SJSA1 (cell line): ENCODE data around the gene VCX. TPM values are rescaled to one million over a fixed set of nuclear protein-coding genes. Genes with fewer than 3 reads are reported as not detected.
"Not testable (repeated sequence)": the region's sequence is repeated elsewhere in the genome, so short reads cannot be mapped to it uniquely, and the experiment has no call there.

Source experiments
- DNase-seq, 2 experiments: peaks; one replicate each; pipeline ENCODE4 v3.0.0-alpha.2; 2015 to 2020; ENCODE audit warnings: low spot score in 2 of 2, low read depth in 1 of 2
- H3K27ac ChIP-seq: fragments of 250-450 bp; sonication (Bioruptor Pico); 2 replicates; pipeline ENCODE4 v1.5.1; 2020; ENCODE audit warnings: mild to moderate bottlenecking, moderate library complexity
- H3K27me3 ChIP-seq: fragments of 250-450 bp; sonication (Bioruptor Pico); replicated peaks from 2 replicates; pipeline ENCODE4 v1.5.1; 2020; ENCODE audit warnings: mild to moderate bottlenecking, moderate library complexity
- H3K36me3 ChIP-seq: fragments of 250-450 bp; sonication (Bioruptor Pico); 2 replicates; pipeline ENCODE4 v1.5.1; 2020; ENCODE audit warnings: mild to moderate bottlenecking
- H3K4me1 ChIP-seq: fragments of 250-450 bp; sonication (Bioruptor Pico); replicated peaks from 2 replicates; pipeline ENCODE4 v1.6.1; 2021; ENCODE audit warnings: mild to moderate bottlenecking
- H3K4me3 ChIP-seq: fragments of 250-450 bp; sonication (Bioruptor Pico); 2 replicates; pipeline ENCODE4 v1.5.1; 2020; ENCODE audit warnings: mild to moderate bottlenecking
- H3K9me3 ChIP-seq: fragments of 250-450 bp; sonication (Bioruptor Pico); replicated peaks from 2 replicates; pipeline ENCODE4 v1.5.1; 2020; ENCODE audit warnings: mild to moderate bottlenecking
- total RNA-seq: library from RNA; depleted of rRNA; stranded (reverse); fragments of >200 nt; shearing (Covaris generic); gene quantifications from 2 replicates; pipeline ENCODE4 v1.2.3, GENCODE V29; 2014; rRNA removed

Gene VCX
- not detected in 2 replicates for total RNA-seq

- not testable (repeated sequence) for DNase-seq, H3K9me3 ChIP-seq, H3K27me3 ChIP-seq, H3K4me1 ChIP-seq, H3K36me3 ChIP-seq, H3K27ac ChIP-seq, H3K4me3 ChIP-seq
Observed at GRCh38 chrX:7842871-7843270, at the start of gene VCX. VCX (plus strand) TSS chrX:7843171; CDS start chrX:7843204, 33 bp downstream.

GRCh38 chrX:7798327-7798726 lies 44.6 kb upstream of the VCX start:
- Histone ChIP-seq H3K36me3 (no peaks in the 10 kb centered on the region), H3K4me3 (no peak overlapping the region), H3K27ac (no peak overlapping the region), H3K4me1 (no peaks in the 10 kb centered on the region), H3K9me3 (no peaks in the 10 kb centered on the region), H3K27me3 (no peaks in the 10 kb centered on the region)
- DNase-seq, result no peak

- no peak overlapping the region for H3K4me3 ChIP-seq
- no peaks in the 10 kb centered on the region for H3K4me1 ChIP-seq
- no peaks in the 10 kb centered on the region for H3K36me3 ChIP-seq
- H3K27ac ChIP-seq, result no peak overlapping the region
- H3K27me3 ChIP-seq, result no peaks in the 10 kb centered on the region
- H3K9me3 ChIP-seq, result no peaks in the 10 kb centered on the region
- no peak for DNase-seq
Observed at GRCh38 chrX:7801711-7802110, 41.3 kb upstream of the VCX start.

GRCh38 chrX:7815166-7815805 lies 27.7 kb upstream of the VCX start:
- no peak overlapping the region for H3K4me3 ChIP-seq

GRCh38 chrX:7828594-7828993 lies 14.4 kb upstream of the VCX start:
- no peak for DNase-seq
- Histone ChIP-seq H3K27ac (no peak overlapping the region), H3K4me1 (no peaks in the 10 kb centered on the region), H3K4me3 (no peak overlapping the region), H3K9me3 (no peaks in the 10 kb centered on the region), H3K27me3 (no peaks in the 10 kb centered on the region), H3K36me3 (no peaks in the 10 kb centered on the region)

More at GRCh38 chrX:7815166-7815805, 27.7 kb upstream of the VCX start:
- H3K9me3 ChIP-seq, result no peaks in the 10 kb centered on the region
- H3K36me3 ChIP-seq, result no peaks in the 10 kb centered on the region
- no peak for DNase-seq
- no peaks in the 10 kb centered on the region for H3K27me3 ChIP-seq
- no peak overlapping the region for H3K27ac ChIP-seq
- H3K4me1 ChIP-seq, result no peaks in the 10 kb centered on the region

GRCh38 chrX:7841084-7841805 lies 1.7 kb upstream of the VCX start:
- Histone ChIP-seq H3K4me3 (no peak overlapping the region), H3K27me3 (no peaks in the 10 kb centered on the region), H3K4me1 (no peaks in the 10 kb centered on the region), H3K27ac (no peak overlapping the region), H3K36me3 (no peaks in the 10 kb centered on the region), H3K9me3 (no peaks in the 10 kb centered on the region)
- DNase-seq, result no peak

GRCh38 chrX:7852166-7852565 lies 9.2 kb downstream of the VCX start:
- Histone ChIP-seq H3K9me3 (no peaks in the 10 kb centered on the region), H3K27ac (no peak overlapping the region), H3K36me3 (no peaks in the 10 kb centered on the region), H3K4me3 (no peak overlapping the region), H3K4me1 (no peaks in the 10 kb centered on the region), H3K27me3 (no peaks in the 10 kb centered on the region)
- no peak for DNase-seq

GRCh38 chrX:7872042-7872441 lies 29.1 kb downstream of the VCX start:
- no peak overlapping the region for H3K27ac ChIP-seq
- no peaks in the 10 kb centered on the region for H3K36me3 ChIP-seq
- H3K4me3 ChIP-seq, result no peak overlapping the region
- H3K27me3 ChIP-seq, result no peaks in the 10 kb centered on the region
- no peaks in the 10 kb centered on the region for H3K4me1 ChIP-seq
- no peak for DNase-seq
- no peaks in the 10 kb centered on the region for H3K9me3 ChIP-seq

GRCh38 chrX:7876957-7877356 lies 34.0 kb downstream of the VCX start:
- no peak for DNase-seq
- no peak overlapping the region for H3K4me3 ChIP-seq
- H3K27me3 ChIP-seq, result no peaks in the 10 kb centered on the region
- no peak overlapping the region for H3K27ac ChIP-seq
- H3K36me3 ChIP-seq, result no peaks in the 10 kb centered on the region
- H3K9me3 ChIP-seq, result no peaks in the 10 kb centered on the region
- no peaks in the 10 kb centered on the region for H3K4me1 ChIP-seq

GRCh38 chrX:7889135-7889534 lies 46.2 kb downstream of the VCX start:
- no peaks in the 10 kb centered on the region for H3K4me1 ChIP-seq
- H3K27ac ChIP-seq, result no peak overlapping the region
- H3K4me3 ChIP-seq, result no peak overlapping the region
- no peaks in the 10 kb centered on the region for H3K27me3 ChIP-seq
- no peaks in the 10 kb centered on the region for H3K9me3 ChIP-seq
- H3K36me3 ChIP-seq, result no peaks in the 10 kb centered on the region
- no peak for DNase-seq

- no peaks in the 10 kb centered on the region for H3K4me1 ChIP-seq
- H3K9me3 ChIP-seq, result no peaks in the 10 kb centered on the region
- H3K4me3 ChIP-seq, result no peak overlapping the region
- no peaks in the 10 kb centered on the region for H3K36me3 ChIP-seq
- DNase-seq, result no peak
- H3K27me3 ChIP-seq, result no peaks in the 10 kb centered on the region
- H3K27ac ChIP-seq, result no peak overlapping the region
Observed at GRCh38 chrX:7889680-7890079, 46.7 kb downstream of the VCX start.

GRCh38 chrX:7891928-7892327 lies 49.0 kb downstream of the VCX start:
- no peak overlapping the region for H3K27ac ChIP-seq
- H3K9me3 ChIP-seq, result no peaks in the 10 kb centered on the region
- H3K4me1 ChIP-seq, result no peaks in the 10 kb centered on the region
- H3K36me3 ChIP-seq, result no peaks in the 10 kb centered on the region
- H3K27me3 ChIP-seq, result no peaks in the 10 kb centered on the region
- DNase-seq, result no peak
- H3K4me3 ChIP-seq, result no peak overlapping the region
